Neural crest cell (in vitro differentiated cells): ENCODE measurements around the gene ARPP21. TPM values are rescaled to one million over a fixed set of nuclear protein-coding genes. Genes with fewer than 3 reads are reported as not detected.

ENCODE experiments used
- DNase-seq: peaks from one replicate; pipeline ENCODE4 v3.0.0; 2021; ENCODE audit warnings: low read depth, mixed read lengths, low spot score
- H3K27ac Mint-ChIP-seq: one replicate; pipeline ENCODE4 v1.8.0; 2021; ENCODE audit warnings: mild to moderate bottlenecking, mixed read lengths; ENCODE audit not compliant: unreplicated experiment
- H3K27me3 Mint-ChIP-seq: 2 replicates; pipeline ENCODE4 v1.8.0; 2021; ENCODE audit warnings: low read depth, mild to moderate bottlenecking, mixed read lengths
- H3K36me3 Mint-ChIP-seq: 2 replicates; pipeline ENCODE4 v1.8.0; 2021; ENCODE audit warnings: low read depth, mild to moderate bottlenecking, mixed read lengths
- H3K4me1 Mint-ChIP-seq: 2 replicates; pipeline ENCODE4 v1.8.0; 2021; ENCODE audit warnings: mixed read lengths
- H3K4me3 Mint-ChIP-seq: one replicate; pipeline ENCODE4 v1.8.0; 2021; ENCODE audit warnings: mild to moderate bottlenecking, mixed read lengths
- H3K9me3 Mint-ChIP-seq: 2 replicates; pipeline ENCODE4 v1.8.0; 2021; ENCODE audit warnings: mixed read lengths
- CTCF ChIP-seq: fragments of 200-600 bp; sonication (generic); conservative IDR thresholded peaks from 2 replicates; pipeline ENCODE4 v1.5.0; 2021; ENCODE audit warnings: antibody characterized with exemption, mild to moderate bottlenecking
- total RNA-seq: library from RNA; stranded (reverse); gene quantifications from 2 replicates; pipeline ENCODE4 v1.2.1, GENCODE V29; 2021

ARPP21 gene
- total RNA-seq, 1 donor from 2014 or later: 0.12 TPM

GRCh38 chr3:35737080-35737479 lies 97.8 kb downstream of the ARPP21 start:
- no peak for TF ChIP-seq CTCF
- Mint-ChIP-seq H3K36me3 (no peaks in the 10 kb centered on the region), H3K27me3 (no peaks in the 10 kb centered on the region), H3K4me3 (no peak overlapping the region), H3K4me1 (peaks cover 5% of the 10 kb centered on the region), H3K9me3 (no peaks in the 10 kb centered on the region), H3K27ac (no peak overlapping the region)
- DNase-seq: no peak

- Mint-ChIP-seq H3K4me3 (no peak overlapping the region), H3K4me1 (peaks cover 5% of the 10 kb centered on the region), H3K27me3 (no peaks in the 10 kb centered on the region), H3K36me3 (no peaks in the 10 kb centered on the region), H3K27ac (no peak overlapping the region), H3K9me3 (no peaks in the 10 kb centered on the region)
- TF ChIP-seq CTCF: no peak
- DNase-seq: no peak
Measured at GRCh38 chr3:35737527-35737926, 98.2 kb downstream of the ARPP21 start.

GRCh38 chr3:35737934-35738706 lies 98.8 kb downstream of the ARPP21 start:
- no peaks in the 10 kb centered on the region for H3K27me3 Mint-ChIP-seq
- H3K4me1 Mint-ChIP-seq: peaks cover 5% of the 10 kb centered on the region
- H3K9me3 Mint-ChIP-seq: no peaks in the 10 kb centered on the region

DNA sequence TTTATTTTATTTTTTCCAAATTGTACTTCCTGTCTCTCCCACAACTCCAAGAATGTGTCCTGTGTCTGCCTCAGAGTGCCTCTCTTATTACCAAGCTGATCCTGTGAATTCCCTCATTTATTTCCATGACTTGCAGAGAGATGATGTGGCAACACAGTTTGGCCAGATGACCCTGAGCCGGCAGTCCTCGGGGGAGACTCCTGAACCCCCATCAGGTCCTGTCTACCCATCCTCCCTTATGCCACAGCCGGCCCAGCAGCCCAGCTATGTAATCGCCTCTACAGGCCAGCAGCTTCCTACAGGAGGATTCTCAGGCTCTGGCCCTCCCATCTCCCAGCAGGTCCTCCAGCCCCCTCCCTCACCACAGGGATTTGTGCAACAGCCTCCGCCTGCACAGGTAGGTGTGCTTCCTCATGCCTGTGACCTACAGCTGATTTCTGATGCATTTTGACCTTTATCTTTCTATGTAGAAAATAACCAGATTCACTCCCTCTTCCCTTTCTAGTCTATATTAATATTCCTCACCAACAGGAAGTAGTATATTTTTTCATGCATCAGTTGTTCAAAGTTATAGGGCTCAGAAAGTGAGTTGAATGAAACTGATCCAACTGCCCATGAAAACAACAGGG lies 100.0 kb downstream of the ARPP21 start:
- H3K27ac Mint-ChIP-seq: no peak overlapping the region
- DNase-seq: no peak
- H3K9me3 Mint-ChIP-seq: no peaks in the 10 kb centered on the region
- no peak overlapping the region for H3K4me3 Mint-ChIP-seq
- no peaks in the 10 kb centered on the region for H3K27me3 Mint-ChIP-seq
- no peaks in the 10 kb centered on the region for H3K36me3 Mint-ChIP-seq
- TF ChIP-seq CTCF: no peak
- peaks cover 7% of the 10 kb centered on the region for H3K4me1 Mint-ChIP-seq

More at GRCh38 chr3:35737934-35738706, 98.8 kb downstream of the ARPP21 start:
- Mint-ChIP-seq H3K4me3 (no peak overlapping the region), H3K27ac (no peak overlapping the region), H3K36me3 (no peaks in the 10 kb centered on the region)
- DNase-seq: no peak
- no peak for TF ChIP-seq CTCF

- no peak overlapping the region for H3K4me3 Mint-ChIP-seq
- no peak overlapping the region for H3K27ac Mint-ChIP-seq
- no peaks in the 10 kb centered on the region for H3K9me3 Mint-ChIP-seq
- TF ChIP-seq CTCF: no peak
- no peaks in the 10 kb centered on the region for H3K27me3 Mint-ChIP-seq
- no peaks in the 10 kb centered on the region for H3K36me3 Mint-ChIP-seq
- H3K4me1 Mint-ChIP-seq: peaks cover 13% of the 10 kb centered on the region
- no peak for DNase-seq
Measured at GRCh38 chr3:35739964-35740527, 100.7 kb downstream of the ARPP21 start.
